Tibial nerve (tissue), 4 donors: ENCODE data around the gene TCEA3.

Source experiments
- EP300 ChIP-seq, 2 donors: sonication (generic); formaldehyde crosslinking; IDR thresholded peaks; one replicate each; pipeline ENCODE4 v1.6.1; 2017; ENCODE audit warnings: antibody characterized with exemption in 2 of 2, mild to moderate bottlenecking in 1 of 2
- POLR2A ChIP-seq, 2 donors: fragments of 450-650 bp; IDR thresholded peaks; one replicate each; pipeline ENCODE4 v1.6.1; 2017; ENCODE audit warnings: antibody characterized with exemption in 2 of 2, mild to moderate bottlenecking in 2 of 2, moderate library complexity in 2 of 2
- TF ChIP-seq, protein P1 (sequence below), 5 experiments: fragments of 200-600 bp in 3 of 5; fragments of 450-650 bp in 2 of 5; sonication (generic) in 3 of 5; IDR thresholded peaks; one replicate each; pipeline ENCODE4 v1.5.1; 2016 to 2019; ENCODE audit warnings: antibody characterized with exemption in 5 of 5, mild to moderate bottlenecking in 3 of 5, moderate library complexity in 2 of 5

GRCh38 chr1:23337869-23338268 lies 86.7 kb downstream of the TCEA3 start:
- TF ChIP-seq, protein P1, sequence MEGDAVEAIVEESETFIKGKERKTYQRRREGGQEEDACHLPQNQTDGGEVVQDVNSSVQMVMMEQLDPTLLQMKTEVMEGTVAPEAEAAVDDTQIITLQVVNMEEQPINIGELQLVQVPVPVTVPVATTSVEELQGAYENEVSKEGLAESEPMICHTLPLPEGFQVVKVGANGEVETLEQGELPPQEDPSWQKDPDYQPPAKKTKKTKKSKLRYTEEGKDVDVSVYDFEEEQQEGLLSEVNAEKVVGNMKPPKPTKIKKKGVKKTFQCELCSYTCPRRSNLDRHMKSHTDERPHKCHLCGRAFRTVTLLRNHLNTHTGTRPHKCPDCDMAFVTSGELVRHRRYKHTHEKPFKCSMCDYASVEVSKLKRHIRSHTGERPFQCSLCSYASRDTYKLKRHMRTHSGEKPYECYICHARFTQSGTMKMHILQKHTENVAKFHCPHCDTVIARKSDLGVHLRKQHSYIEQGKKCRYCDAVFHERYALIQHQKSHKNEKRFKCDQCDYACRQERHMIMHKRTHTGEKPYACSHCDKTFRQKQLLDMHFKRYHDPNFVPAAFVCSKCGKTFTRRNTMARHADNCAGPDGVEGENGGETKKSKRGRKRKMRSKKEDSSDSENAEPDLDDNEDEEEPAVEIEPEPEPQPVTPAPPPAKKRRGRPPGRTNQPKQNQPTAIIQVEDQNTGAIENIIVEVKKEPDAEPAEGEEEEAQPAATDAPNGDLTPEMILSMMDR (IDR thresholded peaks at IDR 0.05): no peak
- TF ChIP-seq POLR2A (IDR thresholded peaks at IDR 0.05) (no peak), EP300 (IDR thresholded peaks at IDR 0.05) (no peak)
